WTC11 (cell line): ENCODE data around the gene PLAGL1. TPM values are rescaled to one million over a fixed set of nuclear protein-coding genes. Genes with fewer than 3 reads are reported as not detected.

Experiments
- ATAC-seq: fragments of 200-7000 bp; cut with Tn5 transposase; 2 replicates; pipeline ENCODE4 v1.10.0; 2021; ENCODE audit warnings: mild to moderate bottlenecking, moderate library complexity
- CTCF ChIA-PET: fragments of 300-600 bp; sonication (Branson Sonifier 250); formaldehyde crosslinking; loops from one replicate; lab custom pipeline; 2021; ENCODE audit warnings: antibody characterized with exemption; lab: Charles Lee
- POLR2A ChIA-PET: fragments of 350-600 bp; sonication (Branson Sonifier 250); formaldehyde crosslinking; loops from one replicate; lab custom pipeline; 2021; ENCODE audit warnings: antibody characterized with exemption; lab: Charles Lee
- DNase-seq: peaks from one replicate; pipeline ENCODE4 v3.0.0; 2021; ENCODE audit warnings: low spot score
- H3K27ac Mint-ChIP-seq: 2 replicates; pipeline ENCODE4 v1.8.0; 2021; ENCODE audit warnings: mixed read lengths
- H3K27me3 Mint-ChIP-seq: 2 replicates; pipeline ENCODE4 v1.8.0; 2021; ENCODE audit warnings: low read depth, mild to moderate bottlenecking, moderate library complexity, mixed read lengths
- H3K36me3 Mint-ChIP-seq: 2 replicates; pipeline ENCODE4 v1.8.0; 2021; ENCODE audit warnings: mixed read lengths
- H3K4me1 Mint-ChIP-seq: 2 replicates; pipeline ENCODE4 v1.8.0; 2022; ENCODE audit warnings: mixed read lengths
- H3K4me3 Mint-ChIP-seq: 2 replicates; pipeline ENCODE4 v1.8.0; 2021; ENCODE audit warnings: mild to moderate bottlenecking, moderate library complexity, mixed read lengths
- H3K9me3 Mint-ChIP-seq: 2 replicates; pipeline ENCODE4 v1.8.0; 2021; ENCODE audit warnings: mixed read lengths
- ELF4 ChIP-seq: sonication (generic); formaldehyde crosslinking; IDR thresholded peaks from 2 replicates; pipeline ENCODE4 v1.8.1; 2022; ENCODE audit warnings: low read depth, mild to moderate bottlenecking, moderate library complexity, missing genetic modification reagents
- EMX1 ChIP-seq: fragments of 250-450 bp; sonication (Bioruptor Pico); IDR thresholded peaks from 2 replicates; pipeline ENCODE4 v1.8.0; 2021; ENCODE audit warnings: mild to moderate bottlenecking
- ETV6 ChIP-seq: sonication (generic); formaldehyde crosslinking; IDR thresholded peaks from 2 replicates; pipeline ENCODE4 v1.8.1; 2022; ENCODE audit warnings: mild to moderate bottlenecking, missing genetic modification reagents
- FOXP1 ChIP-seq: sonication (generic); formaldehyde crosslinking; IDR thresholded peaks from 2 replicates; pipeline ENCODE4 v1.8.0; 2022; ENCODE audit warnings: missing genetic modification reagents, mild to moderate bottlenecking, moderate library complexity, borderline replicate concordance
- GTF2I ChIP-seq: fragments of 250-450 bp; sonication (Bioruptor Pico); conservative IDR thresholded peaks from 2 replicates; pipeline ENCODE4 v1.4.0; 2021; ENCODE audit warnings: mild to moderate bottlenecking
- NFATC4 ChIP-seq: fragments of 250-450 bp; sonication (Bioruptor Pico); IDR thresholded peaks from 2 replicates; pipeline ENCODE4 v1.9.0; 2021; ENCODE audit warnings: mild to moderate bottlenecking
- NFE2L1 ChIP-seq: sonication (generic); formaldehyde crosslinking; IDR thresholded peaks from 2 replicates; pipeline ENCODE4 v1.8.1; 2023; ENCODE audit warnings: missing genetic modification reagents
- RELA ChIP-seq: sonication (generic); formaldehyde crosslinking; IDR thresholded peaks from 2 replicates; pipeline ENCODE4 v1.8.1; 2022; ENCODE audit warnings: missing genetic modification reagents, mild to moderate bottlenecking, borderline replicate concordance
- SMAD4 ChIP-seq: sonication (generic); formaldehyde crosslinking; IDR thresholded peaks from 2 replicates; pipeline ENCODE4 v1.8.0; 2022; ENCODE audit warnings: mild to moderate bottlenecking, missing genetic modification reagents
- SOX15 ChIP-seq: fragments of 250-450 bp; sonication (Bioruptor Pico); IDR thresholded peaks from 2 replicates; pipeline ENCODE4 v1.9.0; 2021; ENCODE audit warnings: mild to moderate bottlenecking
- TEAD1 ChIP-seq: sonication (generic); formaldehyde crosslinking; IDR thresholded peaks from 2 replicates; pipeline ENCODE4 v1.8.0; 2022; ENCODE audit warnings: mild to moderate bottlenecking, missing genetic modification reagents
- ZNF219 ChIP-seq: sonication (generic); formaldehyde crosslinking; IDR thresholded peaks from 2 replicates; pipeline ENCODE4 v1.8.0; 2023; ENCODE audit warnings: missing genetic modification reagents, mild to moderate bottlenecking, borderline replicate concordance
- ZNF423 ChIP-seq: fragments of 250-450 bp; sonication (Bioruptor Pico); IDR thresholded peaks from 2 replicates; pipeline ENCODE4 v2.1.2; 2022; ENCODE audit warnings: mild to moderate bottlenecking, moderate library complexity
- total RNA-seq: library from RNA; stranded (reverse); gene quantifications from 3 replicates; pipeline ENCODE4 v1.2.3, GENCODE V29; 2021
- TF ChIP-seq, protein P1 (sequence below): sonication (generic); formaldehyde crosslinking; IDR thresholded peaks from 2 replicates; pipeline ENCODE4 v1.8.1; 2022; ENCODE audit warnings: missing genetic modification reagents, borderline replicate concordance
- TF ChIP-seq, protein P2 (sequence below): sonication (generic); formaldehyde crosslinking; IDR thresholded peaks from 2 replicates; pipeline ENCODE4 v1.8.1; 2022; ENCODE audit warnings: low read depth, missing genetic modification reagents, borderline replicate concordance
- TF ChIP-seq, protein P3 (sequence below): fragments of 250-450 bp; sonication (Bioruptor Pico); IDR thresholded peaks from 2 replicates; pipeline ENCODE4 v1.9.0; 2021; ENCODE audit warnings: mild to moderate bottlenecking
- TF ChIP-seq, protein P4 (sequence below): fragments of 250-450 bp; sonication (Bioruptor Pico); IDR thresholded peaks from 2 replicates; pipeline ENCODE4 v1.9.0; 2021; ENCODE audit warnings: mild to moderate bottlenecking
- TF ChIP-seq, protein P5 (sequence below): fragments of 200-600 bp; IDR thresholded peaks from 2 replicates; pipeline ENCODE4 v1.8.0; 2022; ENCODE audit warnings: antibody characterized with exemption

Gene PLAGL1
- total RNA-seq, 1 experiment from 2014 or later = 1.6 TPM

DNA sequence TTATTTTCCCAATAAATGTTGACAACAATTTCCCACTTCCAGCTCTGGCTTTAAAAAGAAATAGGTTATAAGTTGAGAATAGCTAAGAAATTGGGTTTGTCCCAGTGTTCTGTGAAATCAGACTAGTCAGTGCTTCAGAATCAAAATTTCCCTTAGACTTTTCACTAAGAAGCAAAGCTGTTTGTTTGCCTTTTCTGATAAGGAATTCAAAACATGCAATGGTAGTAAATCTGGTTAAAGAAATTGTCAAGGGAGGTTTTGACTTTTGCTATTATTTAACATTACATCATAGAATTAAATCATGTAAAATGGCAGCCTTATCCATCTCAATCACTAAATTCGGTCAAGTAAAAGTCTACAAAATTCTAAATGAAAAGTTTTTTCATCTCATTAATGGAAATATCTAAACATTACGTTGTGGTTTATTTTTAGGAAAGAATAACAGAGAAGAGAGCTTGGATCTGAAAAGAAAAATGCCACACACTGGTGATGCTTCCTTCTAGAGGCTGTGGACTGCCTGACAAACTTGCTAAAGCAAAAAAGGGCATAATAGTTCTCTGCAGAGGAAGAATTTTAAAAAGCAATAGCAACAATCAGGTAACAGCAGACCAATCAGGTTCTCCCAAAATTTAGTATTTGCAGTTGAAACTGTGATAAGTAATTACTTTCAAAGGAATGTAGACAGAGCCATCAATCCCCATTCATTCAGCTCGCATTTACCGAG, 36.4 kb downstream of the PLAGL1 start:
- TF ChIP-seq, protein P1, sequence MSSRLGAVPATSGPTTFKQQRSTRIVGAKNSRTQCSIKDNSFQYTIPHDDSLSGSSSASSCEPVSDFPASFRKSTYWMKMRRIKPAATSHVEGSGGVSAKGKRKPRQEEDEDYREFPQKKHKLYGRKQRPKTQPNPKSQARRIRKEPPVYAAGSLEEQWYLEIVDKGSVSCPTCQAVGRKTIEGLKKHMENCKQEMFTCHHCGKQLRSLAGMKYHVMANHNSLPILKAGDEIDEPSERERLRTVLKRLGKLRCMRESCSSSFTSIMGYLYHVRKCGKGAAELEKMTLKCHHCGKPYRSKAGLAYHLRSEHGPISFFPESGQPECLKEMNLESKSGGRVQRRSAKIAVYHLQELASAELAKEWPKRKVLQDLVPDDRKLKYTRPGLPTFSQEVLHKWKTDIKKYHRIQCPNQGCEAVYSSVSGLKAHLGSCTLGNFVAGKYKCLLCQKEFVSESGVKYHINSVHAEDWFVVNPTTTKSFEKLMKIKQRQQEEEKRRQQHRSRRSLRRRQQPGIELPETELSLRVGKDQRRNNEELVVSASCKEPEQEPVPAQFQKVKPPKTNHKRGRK (CRISPR knock-in tag) = no peak
- no peak for TF ChIP-seq ZNF423
- TF ChIP-seq, protein P2, sequence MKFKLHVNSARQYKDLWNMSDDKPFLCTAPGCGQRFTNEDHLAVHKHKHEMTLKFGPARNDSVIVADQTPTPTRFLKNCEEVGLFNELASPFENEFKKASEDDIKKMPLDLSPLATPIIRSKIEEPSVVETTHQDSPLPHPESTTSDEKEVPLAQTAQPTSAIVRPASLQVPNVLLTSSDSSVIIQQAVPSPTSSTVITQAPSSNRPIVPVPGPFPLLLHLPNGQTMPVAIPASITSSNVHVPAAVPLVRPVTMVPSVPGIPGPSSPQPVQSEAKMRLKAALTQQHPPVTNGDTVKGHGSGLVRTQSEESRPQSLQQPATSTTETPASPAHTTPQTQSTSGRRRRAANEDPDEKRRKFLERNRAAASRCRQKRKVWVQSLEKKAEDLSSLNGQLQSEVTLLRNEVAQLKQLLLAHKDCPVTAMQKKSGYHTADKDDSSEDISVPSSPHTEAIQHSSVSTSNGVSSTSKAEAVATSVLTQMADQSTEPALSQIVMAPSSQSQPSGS (CRISPR knock-in tag) = no peak
- TF ChIP-seq SMAD4 = no peak
- TF ChIP-seq, all 79 proteins: peak for 0
- ChIA-PET CTCF (interaction anchor here (1.0 to 3.3 kb wide), 4 partner anchors 10 to 31 kb away, joined by 3 to 25 read pairs (median 13); no protein-coding TSS in a partner anchor), POLR2A (interaction anchor here (1.2 kb wide), 1 partner anchor 13 kb away, joined by 3 read pairs; no protein-coding TSS in a partner anchor)
- H3K4me1 Mint-ChIP-seq = peaks cover 60% of the 10 kb centered on the region
- DNase-seq = no peak
- no peak overlapping the region for H3K27ac Mint-ChIP-seq
- ATAC-seq = no peak
- H3K9me3 Mint-ChIP-seq = no peaks in the 10 kb centered on the region
- peaks cover 42% of the 10 kb centered on the region; the same call in 1 of the 2 replicates for H3K27me3 Mint-ChIP-seq
- no peak overlapping the region for H3K4me3 Mint-ChIP-seq
- no peaks in the 10 kb centered on the region for H3K36me3 Mint-ChIP-seq

DNA sequence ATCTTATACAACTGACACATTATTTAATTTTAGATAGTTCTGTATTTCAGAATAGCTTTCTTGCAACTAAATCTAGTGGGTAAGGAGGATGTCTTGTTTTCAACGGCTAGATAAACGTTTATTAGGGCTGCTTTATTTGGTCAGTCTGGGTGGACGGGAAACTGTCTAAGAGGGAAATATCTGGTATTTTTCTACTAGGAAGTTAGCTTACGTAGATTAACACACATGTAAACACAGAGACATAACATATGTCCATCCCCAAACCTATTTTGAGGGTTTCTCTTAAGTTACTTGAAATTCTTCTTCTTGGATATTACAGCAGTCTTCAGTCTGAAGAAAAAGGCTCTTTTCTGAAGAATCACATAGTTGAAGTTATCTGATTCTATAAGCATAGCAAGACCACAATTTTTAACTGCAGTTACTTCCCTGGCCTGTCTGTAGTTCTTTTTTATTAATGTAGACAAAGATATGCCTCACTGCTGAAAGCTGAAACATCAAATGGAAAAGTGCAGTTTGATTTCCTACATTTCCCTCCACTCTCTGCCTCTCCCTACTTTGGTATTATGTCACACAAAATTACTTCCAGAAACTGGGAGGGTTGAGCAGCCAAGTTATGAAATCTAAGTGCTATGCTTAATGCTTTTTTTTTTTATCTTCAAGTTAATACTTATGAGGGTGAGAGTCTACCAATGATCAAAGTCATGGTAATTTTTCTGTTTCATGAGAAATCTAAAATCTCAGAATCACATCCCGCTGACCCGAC, 37.4 kb downstream of the PLAGL1 start:
- Mint-ChIP-seq H3K27me3 (peaks cover 32% of the 10 kb centered on the region; the same call in 1 of the 2 replicates), H3K4me3 (no peak overlapping the region), H3K27ac (no peak overlapping the region), H3K9me3 (no peaks in the 10 kb centered on the region)
- POLR2A ChIA-PET = no interaction called here
- CTCF ChIA-PET = no interaction called here
- no peak for DNase-seq
- no peak for TF ChIP-seq FOXP1
- no peak for TF ChIP-seq ZNF219
- TF ChIP-seq, protein P3, sequence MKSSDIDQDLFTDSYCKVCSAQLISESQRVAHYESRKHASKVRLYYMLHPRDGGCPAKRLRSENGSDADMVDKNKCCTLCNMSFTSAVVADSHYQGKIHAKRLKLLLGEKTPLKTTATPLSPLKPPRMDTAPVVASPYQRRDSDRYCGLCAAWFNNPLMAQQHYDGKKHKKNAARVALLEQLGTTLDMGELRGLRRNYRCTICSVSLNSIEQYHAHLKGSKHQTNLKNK = no peak
- no peak for TF ChIP-seq TEAD1
- TF ChIP-seq NFE2L1 (CRISPR knock-in tag) = no peak
- TF ChIP-seq, all 79 proteins: peak for 0
- no peaks in the 10 kb centered on the region for H3K36me3 Mint-ChIP-seq
- no peak for ATAC-seq
- peaks cover 64% of the 10 kb centered on the region for H3K4me1 Mint-ChIP-seq

DNA sequence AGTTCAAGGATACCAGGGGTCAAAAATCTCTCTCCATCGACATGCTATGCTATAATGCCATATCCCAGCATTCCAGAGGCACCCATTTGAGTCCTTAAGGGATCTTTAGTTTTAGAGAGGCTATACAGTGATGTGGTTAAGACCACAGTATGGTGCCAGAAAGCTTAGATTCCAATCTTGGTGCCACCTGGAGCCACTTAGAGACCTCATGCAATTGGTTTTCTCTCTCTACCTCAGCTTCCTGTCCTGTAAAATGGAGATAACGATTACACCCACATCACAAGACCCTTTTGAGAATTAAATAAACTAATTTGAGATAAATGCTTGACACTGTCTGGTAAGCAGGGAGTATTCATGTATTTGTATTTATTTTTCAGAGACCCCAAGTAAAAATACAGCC, 39.0 kb downstream of the PLAGL1 start:
- Mint-ChIP-seq H3K36me3 (no peaks in the 10 kb centered on the region), H3K4me3 (no peak overlapping the region), H3K4me1 (peaks cover 63% of the 10 kb centered on the region), H3K27me3 (peaks cover 16% of the 10 kb centered on the region; the same call in 1 of the 2 replicates), H3K9me3 (no peaks in the 10 kb centered on the region), H3K27ac (no peak overlapping the region)
- ChIA-PET POLR2A (no interaction called here), CTCF (interaction anchor here (1.0 kb wide), 1 partner anchor 28 kb away, joined by 4 read pairs; no protein-coding TSS in a partner anchor)
- ATAC-seq (peak; percentile 6), DNase-seq (no peak)
- no peak for TF ChIP-seq ELF4
- TF ChIP-seq GTF2I (CRISPR knock-in tag) = peak; percentile 72; the same call in 1 of the 2 replicates

DNA sequence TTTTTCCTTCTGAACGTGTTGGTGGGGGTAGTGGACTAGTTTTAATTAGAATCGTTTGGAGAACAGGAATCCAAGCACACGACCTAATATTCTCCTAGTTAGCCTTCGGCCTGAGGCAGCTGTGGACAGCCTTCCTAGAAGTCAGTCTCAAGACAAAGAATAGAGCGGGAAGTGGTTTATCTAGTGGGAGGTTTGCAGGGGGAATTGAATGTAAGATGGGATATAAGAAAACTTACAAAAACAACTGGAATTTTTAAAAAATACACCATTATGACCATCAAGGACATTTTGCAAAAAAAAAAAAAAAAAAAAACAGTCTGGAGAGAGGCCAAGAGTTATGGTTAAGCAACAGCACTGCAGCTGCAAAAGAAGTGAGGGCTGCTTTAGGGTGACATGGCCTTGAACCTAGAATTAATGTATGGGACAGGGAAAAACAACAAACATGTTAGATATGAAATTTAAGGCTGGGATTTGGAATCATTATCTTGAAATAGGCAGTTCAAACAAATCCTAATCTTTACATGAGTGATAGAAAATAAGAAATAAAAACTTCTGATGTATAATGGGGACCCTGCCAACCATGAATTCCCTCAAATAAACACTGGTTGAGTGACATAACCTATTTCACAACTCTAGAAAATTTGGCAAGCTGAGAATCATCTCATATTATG, 40.2 kb downstream of the PLAGL1 start:
- no peaks in the 10 kb centered on the region for H3K36me3 Mint-ChIP-seq
- H3K4me1 Mint-ChIP-seq = peaks cover 63% of the 10 kb centered on the region
- H3K27me3 Mint-ChIP-seq = peaks cover 4% of the 10 kb centered on the region; the same call in 1 of the 2 replicates
- DNase-seq = no peak
- H3K4me3 Mint-ChIP-seq = no peak overlapping the region
- no peak overlapping the region for H3K27ac Mint-ChIP-seq
- CTCF ChIA-PET = interaction anchor here (0.7 to 1.4 kb wide), 3 partner anchors 26 to 438 kb away, joined by 3 to 4 read pairs (median 3); no protein-coding TSS in a partner anchor
- no peak for ATAC-seq
- no peaks in the 10 kb centered on the region for H3K9me3 Mint-ChIP-seq
- POLR2A ChIA-PET = no interaction called here
- TF ChIP-seq SOX15 (no peak), ETV6 (CRISPR knock-in tag) (no peak), ELF4 (no peak), NFATC4 (CRISPR knock-in tag) (no peak), EMX1 (no peak), RELA (CRISPR knock-in tag) (no peak)
- TF ChIP-seq, protein P4, sequence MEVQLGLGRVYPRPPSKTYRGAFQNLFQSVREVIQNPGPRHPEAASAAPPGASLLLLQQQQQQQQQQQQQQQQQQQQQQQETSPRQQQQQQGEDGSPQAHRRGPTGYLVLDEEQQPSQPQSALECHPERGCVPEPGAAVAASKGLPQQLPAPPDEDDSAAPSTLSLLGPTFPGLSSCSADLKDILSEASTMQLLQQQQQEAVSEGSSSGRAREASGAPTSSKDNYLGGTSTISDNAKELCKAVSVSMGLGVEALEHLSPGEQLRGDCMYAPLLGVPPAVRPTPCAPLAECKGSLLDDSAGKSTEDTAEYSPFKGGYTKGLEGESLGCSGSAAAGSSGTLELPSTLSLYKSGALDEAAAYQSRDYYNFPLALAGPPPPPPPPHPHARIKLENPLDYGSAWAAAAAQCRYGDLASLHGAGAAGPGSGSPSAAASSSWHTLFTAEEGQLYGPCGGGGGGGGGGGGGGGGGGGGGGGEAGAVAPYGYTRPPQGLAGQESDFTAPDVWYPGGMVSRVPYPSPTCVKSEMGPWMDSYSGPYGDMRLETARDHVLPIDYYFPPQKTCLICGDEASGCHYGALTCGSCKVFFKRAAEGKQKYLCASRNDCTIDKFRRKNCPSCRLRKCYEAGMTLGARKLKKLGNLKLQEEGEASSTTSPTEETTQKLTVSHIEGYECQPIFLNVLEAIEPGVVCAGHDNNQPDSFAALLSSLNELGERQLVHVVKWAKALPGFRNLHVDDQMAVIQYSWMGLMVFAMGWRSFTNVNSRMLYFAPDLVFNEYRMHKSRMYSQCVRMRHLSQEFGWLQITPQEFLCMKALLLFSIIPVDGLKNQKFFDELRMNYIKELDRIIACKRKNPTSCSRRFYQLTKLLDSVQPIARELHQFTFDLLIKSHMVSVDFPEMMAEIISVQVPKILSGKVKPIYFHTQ (CRISPR knock-in tag) = no peak
- TF ChIP-seq, protein P5, sequence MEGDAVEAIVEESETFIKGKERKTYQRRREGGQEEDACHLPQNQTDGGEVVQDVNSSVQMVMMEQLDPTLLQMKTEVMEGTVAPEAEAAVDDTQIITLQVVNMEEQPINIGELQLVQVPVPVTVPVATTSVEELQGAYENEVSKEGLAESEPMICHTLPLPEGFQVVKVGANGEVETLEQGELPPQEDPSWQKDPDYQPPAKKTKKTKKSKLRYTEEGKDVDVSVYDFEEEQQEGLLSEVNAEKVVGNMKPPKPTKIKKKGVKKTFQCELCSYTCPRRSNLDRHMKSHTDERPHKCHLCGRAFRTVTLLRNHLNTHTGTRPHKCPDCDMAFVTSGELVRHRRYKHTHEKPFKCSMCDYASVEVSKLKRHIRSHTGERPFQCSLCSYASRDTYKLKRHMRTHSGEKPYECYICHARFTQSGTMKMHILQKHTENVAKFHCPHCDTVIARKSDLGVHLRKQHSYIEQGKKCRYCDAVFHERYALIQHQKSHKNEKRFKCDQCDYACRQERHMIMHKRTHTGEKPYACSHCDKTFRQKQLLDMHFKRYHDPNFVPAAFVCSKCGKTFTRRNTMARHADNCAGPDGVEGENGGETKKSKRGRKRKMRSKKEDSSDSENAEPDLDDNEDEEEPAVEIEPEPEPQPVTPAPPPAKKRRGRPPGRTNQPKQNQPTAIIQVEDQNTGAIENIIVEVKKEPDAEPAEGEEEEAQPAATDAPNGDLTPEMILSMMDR = no peak
